Gastroesophageal sphincter (tissue), 4 donors: ENCODE measurements around the gene ITGA11. TPM values are rescaled to one million over a fixed set of nuclear protein-coding genes. Genes with fewer than 3 reads are reported as not detected.

Source experiments
- ATAC-seq: fragments of 150-250 bp; one replicate; pipeline ENCODE4 v1.9.1; 2016; ENCODE audit warnings: mild to moderate bottlenecking, moderate library complexity
- H3K27ac ChIP-seq, 4 donors: fragments of 200-600 bp; sonication (generic) in 3 of 4; 1 replicate in 3 of 4; 2 replicates in 1 of 4; pipeline ENCODE4 v1.5.1; 2016 to 2019
- H3K27me3 ChIP-seq: fragments of 200-600 bp; sonication (generic); one replicate; pipeline ENCODE4 v1.5.1; 2019
- H3K36me3 ChIP-seq, 2 donors: fragments of 200-600 bp; sonication (generic); one replicate each; pipeline ENCODE4 v1.5.1; 2019; ENCODE audit warnings: control low read depth in 1 of 2
- H3K4me1 ChIP-seq, 3 donors: fragments of 200-600 bp; sonication (generic); 1 replicate in 2 of 3; 2 replicates in 1 of 3; pipeline ENCODE4 v1.5.1; 2016 to 2019; ENCODE audit warnings: control low read depth in 2 of 3
- H3K4me3 ChIP-seq, 2 donors: fragments of 200-600 bp; sonication (generic); one replicate each; pipeline ENCODE4 v1.5.1; 2019; ENCODE audit warnings: mild to moderate bottlenecking in 1 of 2, moderate library complexity in 1 of 2
- H3K9me3 ChIP-seq, 3 donors: fragments of 200-600 bp; sonication (generic); one replicate each; pipeline ENCODE4 v1.5.1; 2017 to 2019; ENCODE audit warnings: control low read depth in 2 of 3
- EP300 ChIP-seq: sonication (generic); formaldehyde crosslinking; IDR thresholded peaks from one replicate; pipeline ENCODE4 v1.6.1; 2017; ENCODE audit warnings: antibody characterized with exemption, mild to moderate bottlenecking
- POLR2A ChIP-seq, 2 donors: fragments of 450-650 bp; IDR thresholded peaks; one replicate each; pipeline ENCODE4 v1.6.1; 2017; ENCODE audit warnings: antibody characterized with exemption in 2 of 2, mild to moderate bottlenecking in 2 of 2, moderate library complexity in 1 of 2
- WGBS, 2 donors: methylation state at CpG; one replicate each; pipeline ENCODE4 v1.1.5; 2018; ENCODE audit warnings: low coverage in 1 of 2; 5-methylcytosine and 5-hydroxymethylcytosine counted together
- total RNA-seq, 4 donors: library from RNA; depleted of rRNA; stranded (reverse); fragments of >200 nt; gene quantifications; one replicate each; pipeline ENCODE4 v1.1.0, GENCODE V29; 2016
- TF ChIP-seq, protein P1 (sequence below), 4 experiments: fragments of 200-600 bp in 2 of 4; fragments of 450-650 bp in 2 of 4; sonication (generic) in 1 of 4; IDR thresholded peaks; one replicate each; pipeline ENCODE4 v1.5.1; 2017 to 2019; ENCODE audit warnings: antibody characterized with exemption in 4 of 4, mild to moderate bottlenecking in 2 of 4, moderate library complexity in 2 of 4

ITGA11 gene
- total RNA-seq, 4 donors from 2014 or later, result 3.8 to 9.5 (median 6.7) TPM

DNA sequence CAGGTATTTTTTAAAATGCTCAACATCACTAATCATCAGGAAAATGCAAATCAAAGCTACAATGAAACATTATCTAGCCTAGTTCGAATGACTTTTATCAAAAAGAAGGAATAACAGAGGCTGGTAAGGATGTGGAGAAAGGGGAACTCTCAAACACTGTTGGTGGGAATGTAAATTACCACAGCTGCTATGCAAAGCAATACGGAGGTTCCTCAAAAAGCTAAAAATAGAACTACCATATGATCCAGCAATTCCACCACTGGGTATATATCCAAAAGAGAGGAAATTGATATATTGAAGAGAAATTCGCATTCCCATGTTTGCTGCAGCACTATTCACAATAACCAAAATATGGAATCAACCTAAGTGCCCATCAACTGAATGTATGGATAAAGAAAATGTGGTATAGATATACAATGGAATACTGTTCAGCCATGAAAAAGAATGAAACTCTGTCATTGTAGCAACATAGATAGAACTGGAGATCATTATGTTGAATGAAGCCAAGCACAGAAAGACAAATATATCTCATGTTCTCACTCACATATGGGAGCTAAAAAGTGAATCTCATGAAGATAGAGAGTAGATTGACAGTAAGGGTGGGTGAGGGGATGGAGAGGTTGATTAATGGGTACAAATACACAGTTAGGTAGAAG, 182.8 kb downstream of the ITGA11 start:
- Histone ChIP-seq H3K27me3 (no peaks in the 10 kb centered on the region), H3K27ac (no peak overlapping the region), H3K9me3 (peaks cover 0 to 11% (median 0%) of the 10 kb centered on the region in 3 donors), H3K4me3 (no peak overlapping the region), H3K4me1 (peaks cover 0 to 5% (median 0%) of the 10 kb centered on the region in 3 donors), H3K36me3 (no peaks in the 10 kb centered on the region)
- WGBS, 2 donors, result 51 to 72% methylated on average over 3 of the region's 3 CpGs
- ATAC-seq, result no peak
- TF ChIP-seq EP300 (no peak), POLR2A (IDR thresholded peaks at IDR 0.05) (no peak)
- TF ChIP-seq, protein P1, sequence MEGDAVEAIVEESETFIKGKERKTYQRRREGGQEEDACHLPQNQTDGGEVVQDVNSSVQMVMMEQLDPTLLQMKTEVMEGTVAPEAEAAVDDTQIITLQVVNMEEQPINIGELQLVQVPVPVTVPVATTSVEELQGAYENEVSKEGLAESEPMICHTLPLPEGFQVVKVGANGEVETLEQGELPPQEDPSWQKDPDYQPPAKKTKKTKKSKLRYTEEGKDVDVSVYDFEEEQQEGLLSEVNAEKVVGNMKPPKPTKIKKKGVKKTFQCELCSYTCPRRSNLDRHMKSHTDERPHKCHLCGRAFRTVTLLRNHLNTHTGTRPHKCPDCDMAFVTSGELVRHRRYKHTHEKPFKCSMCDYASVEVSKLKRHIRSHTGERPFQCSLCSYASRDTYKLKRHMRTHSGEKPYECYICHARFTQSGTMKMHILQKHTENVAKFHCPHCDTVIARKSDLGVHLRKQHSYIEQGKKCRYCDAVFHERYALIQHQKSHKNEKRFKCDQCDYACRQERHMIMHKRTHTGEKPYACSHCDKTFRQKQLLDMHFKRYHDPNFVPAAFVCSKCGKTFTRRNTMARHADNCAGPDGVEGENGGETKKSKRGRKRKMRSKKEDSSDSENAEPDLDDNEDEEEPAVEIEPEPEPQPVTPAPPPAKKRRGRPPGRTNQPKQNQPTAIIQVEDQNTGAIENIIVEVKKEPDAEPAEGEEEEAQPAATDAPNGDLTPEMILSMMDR (IDR thresholded peaks at IDR 0.05), result no peak

Other genes starting within 250 kb of the ITGA11 start
- gene CALML4, start 226.8 kb downstream of the ITGA11 start, total RNA-seq, result 10 to 100 TPM; 16.8 to 77.8 (median 48.9) TPM
- 10 to 100 TPM in 3 of 4 donors, 1 to 10 TPM in 1; 6.1 to 14.9 (median 13.3) TPM for gene CLN6, start 202.4 kb downstream of the ITGA11 start, total RNA-seq
- gene FEM1B, start 154.4 kb downstream of the ITGA11 start, total RNA-seq, result 10 to 100 TPM; 64.8 to 71.7 (median 67.5) TPM
- 1 to 10 TPM; 3.2 to 9.1 (median 6.6) TPM for gene CORO2B, start 146.8 kb upstream of the ITGA11 start, total RNA-seq